Brain microvascular endothelial cell (primary cell): Measurements from ENCODE around the gene OR5H15.
"Not testable (repeated sequence)": the region's sequence is repeated elsewhere in the genome, so short reads cannot be mapped to it uniquely, and the experiment has no call there.

ENCODE experiments used
- DNase-seq: peaks from one replicate; pipeline ENCODE4 v3.0.0-alpha.2; 2020
- H3K27ac ChIP-seq: fragments of 250-450 bp; sonication (Bioruptor Pico); 2 replicates; pipeline ENCODE4 v1.5.1; 2020; ENCODE audit warnings: mild to moderate bottlenecking, moderate library complexity
- H3K27me3 ChIP-seq: fragments of 250-450 bp; sonication (Bioruptor Pico); replicated peaks from 2 replicates; pipeline ENCODE4 v1.5.1; 2020; ENCODE audit warnings: mild to moderate bottlenecking
- H3K36me3 ChIP-seq: fragments of 250-450 bp; sonication (Bioruptor Pico); replicated peaks from 2 replicates; pipeline ENCODE4 v1.5.1; 2020; ENCODE audit warnings: mild to moderate bottlenecking
- H3K4me3 ChIP-seq: 2 replicates; pipeline ENCODE4 v1.5.1; 2011; ENCODE audit warnings: low read depth, mild to moderate bottlenecking, control low read depth, low read length, moderate library complexity
- in situ Hi-C: cut with HindIII; loops from 2 replicates; pipeline ENCODE4 v1.10.0; 2017; ENCODE audit warnings: low sequenced_read_pairs, low pct_ligation_motif_present
- TF ChIP-seq, protein P1 (sequence below): IDR thresholded peaks from 2 replicates; pipeline ENCODE4 v1.5.1; 2011; ENCODE audit warnings: low read depth, mild to moderate bottlenecking, moderate library complexity, low read length, control low read depth, inconsistent platforms; ENCODE audit errors: missing control alignments

The OR5H15 gene

DNA sequence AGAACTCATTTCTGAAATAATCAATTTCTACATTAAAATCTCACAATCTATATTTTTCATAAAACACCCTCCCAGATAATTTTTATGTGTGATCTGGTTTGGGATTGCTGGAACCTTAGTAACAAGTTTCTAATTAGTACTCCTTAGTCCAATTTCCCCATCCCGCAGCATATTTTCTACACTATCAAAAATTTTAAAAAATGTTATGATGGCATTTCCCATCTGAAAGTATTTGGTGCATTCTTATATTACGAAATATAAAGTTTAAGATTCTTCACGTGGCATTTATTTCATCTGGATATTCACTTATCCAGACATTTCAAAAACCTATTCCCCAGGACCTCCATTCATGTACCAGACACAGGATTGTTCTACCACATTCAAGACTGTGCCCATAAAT is 17.7 kb upstream of the OR5H15 start:
- in situ Hi-C loops: no loop called here
- no peak overlapping the region for H3K27ac ChIP-seq
- no peak for DNase-seq
- TF ChIP-seq, protein P1, sequence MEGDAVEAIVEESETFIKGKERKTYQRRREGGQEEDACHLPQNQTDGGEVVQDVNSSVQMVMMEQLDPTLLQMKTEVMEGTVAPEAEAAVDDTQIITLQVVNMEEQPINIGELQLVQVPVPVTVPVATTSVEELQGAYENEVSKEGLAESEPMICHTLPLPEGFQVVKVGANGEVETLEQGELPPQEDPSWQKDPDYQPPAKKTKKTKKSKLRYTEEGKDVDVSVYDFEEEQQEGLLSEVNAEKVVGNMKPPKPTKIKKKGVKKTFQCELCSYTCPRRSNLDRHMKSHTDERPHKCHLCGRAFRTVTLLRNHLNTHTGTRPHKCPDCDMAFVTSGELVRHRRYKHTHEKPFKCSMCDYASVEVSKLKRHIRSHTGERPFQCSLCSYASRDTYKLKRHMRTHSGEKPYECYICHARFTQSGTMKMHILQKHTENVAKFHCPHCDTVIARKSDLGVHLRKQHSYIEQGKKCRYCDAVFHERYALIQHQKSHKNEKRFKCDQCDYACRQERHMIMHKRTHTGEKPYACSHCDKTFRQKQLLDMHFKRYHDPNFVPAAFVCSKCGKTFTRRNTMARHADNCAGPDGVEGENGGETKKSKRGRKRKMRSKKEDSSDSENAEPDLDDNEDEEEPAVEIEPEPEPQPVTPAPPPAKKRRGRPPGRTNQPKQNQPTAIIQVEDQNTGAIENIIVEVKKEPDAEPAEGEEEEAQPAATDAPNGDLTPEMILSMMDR: no peak
- no peaks in the 10 kb centered on the region for H3K36me3 ChIP-seq
- H3K4me3 ChIP-seq: no peak overlapping the region
- H3K27me3 ChIP-seq: no peaks in the 10 kb centered on the region

DNA sequence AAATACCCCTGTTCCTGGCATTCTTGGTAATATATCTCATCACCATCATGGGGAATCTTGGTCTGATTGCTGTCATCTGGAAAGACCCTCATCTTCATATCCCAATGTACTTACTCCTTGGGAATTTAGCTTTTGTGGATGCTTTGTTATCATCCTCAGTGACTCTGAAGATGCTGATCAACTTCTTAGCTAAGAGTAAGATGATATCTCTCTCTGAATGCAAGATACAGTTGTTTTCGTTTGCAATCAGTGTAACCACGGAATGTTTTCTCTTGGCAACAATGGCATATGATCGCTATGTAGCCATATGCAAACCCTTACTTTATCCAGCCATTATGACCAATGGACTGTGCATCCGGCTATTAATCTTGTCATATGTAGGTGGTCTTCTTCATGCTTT is 17.0 kb upstream of the OR5H15 start:
- H3K36me3 ChIP-seq, H3K27ac ChIP-seq, DNase-seq, H3K27me3 ChIP-seq, H3K4me3 ChIP-seq, in situ Hi-C loops: not testable (repeated sequence)

DNA sequence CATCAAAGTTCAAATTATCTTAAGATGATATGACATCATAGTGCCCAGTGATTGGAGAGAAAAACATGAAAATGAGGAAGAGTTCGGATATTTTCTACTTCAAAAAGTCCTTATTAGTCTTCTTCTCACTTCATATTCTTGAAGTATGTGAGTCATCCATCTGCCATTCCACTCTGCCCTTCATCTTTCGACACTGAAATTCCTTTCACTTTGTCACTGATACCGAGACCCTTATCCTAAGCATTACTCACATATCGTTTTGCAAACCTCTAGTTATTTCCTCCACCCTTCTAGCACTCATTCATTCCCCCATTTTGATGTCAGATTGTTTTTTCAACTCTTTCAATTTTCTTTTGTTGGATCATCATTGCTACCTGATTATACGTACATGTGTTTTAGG is 15.3 kb upstream of the OR5H15 start:
- Histone ChIP-seq H3K27ac (no peak overlapping the region), H3K36me3 (no peaks in the 10 kb centered on the region), H3K4me3 (no peak overlapping the region), H3K27me3 (no peaks in the 10 kb centered on the region)
- TF ChIP-seq, protein P1: no peak
- in situ Hi-C loops: no loop called here
- peak; percentile 2 for DNase-seq

DNA sequence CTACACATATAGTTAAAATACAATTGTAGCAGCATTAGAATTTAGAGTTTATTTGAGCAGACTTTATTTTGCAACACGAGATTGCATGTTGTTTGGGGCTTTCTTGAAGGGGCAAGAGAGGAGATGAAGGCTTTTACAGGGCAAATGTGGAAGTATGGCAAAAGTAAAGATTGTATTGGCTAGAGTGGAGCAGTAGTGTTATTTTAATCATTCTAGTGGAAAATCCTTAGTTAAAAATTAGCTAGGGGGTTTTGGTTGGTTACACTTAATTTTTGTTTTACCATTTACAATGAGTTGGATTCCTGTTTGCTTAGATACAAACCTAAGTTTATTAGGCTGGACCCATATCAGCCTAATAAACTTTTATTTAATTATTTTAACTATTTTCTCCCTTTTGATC is 4.6 kb downstream of the OR5H15 start:
- H3K27me3 ChIP-seq: no peaks in the 10 kb centered on the region
- H3K4me3 ChIP-seq: no peak overlapping the region
- TF ChIP-seq, protein P1: no peak
- no peaks in the 10 kb centered on the region for H3K36me3 ChIP-seq
- in situ Hi-C loops: no loop called here
- DNase-seq: no peak
- H3K27ac ChIP-seq: no peak overlapping the region

DNA sequence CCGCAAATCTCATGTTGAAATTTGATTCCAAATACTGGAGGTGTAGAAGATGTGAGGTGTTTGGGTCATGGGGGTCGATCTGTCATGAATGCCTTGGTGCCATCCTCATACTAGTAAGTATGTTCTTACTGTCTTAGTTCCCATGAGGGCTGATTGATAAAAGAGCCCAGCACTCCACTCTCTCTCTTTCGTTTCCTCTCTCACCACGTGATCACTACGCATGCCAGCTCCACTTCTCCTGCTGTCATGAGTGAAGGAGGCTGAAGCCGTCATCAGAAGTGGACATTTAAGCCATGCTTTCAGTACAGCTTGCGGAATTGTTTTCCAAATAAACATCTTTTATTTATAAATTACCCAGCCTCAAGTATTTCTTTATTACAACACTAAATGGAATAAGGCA is 6.1 kb downstream of the OR5H15 start:
- in situ Hi-C loops: no loop called here
- DNase-seq: no peak
- Histone ChIP-seq H3K27me3 (no peaks in the 10 kb centered on the region), H3K4me3 (no peak overlapping the region), H3K27ac (no peak overlapping the region), H3K36me3 (no peaks in the 10 kb centered on the region)
- TF ChIP-seq, protein P1: no peak

DNA sequence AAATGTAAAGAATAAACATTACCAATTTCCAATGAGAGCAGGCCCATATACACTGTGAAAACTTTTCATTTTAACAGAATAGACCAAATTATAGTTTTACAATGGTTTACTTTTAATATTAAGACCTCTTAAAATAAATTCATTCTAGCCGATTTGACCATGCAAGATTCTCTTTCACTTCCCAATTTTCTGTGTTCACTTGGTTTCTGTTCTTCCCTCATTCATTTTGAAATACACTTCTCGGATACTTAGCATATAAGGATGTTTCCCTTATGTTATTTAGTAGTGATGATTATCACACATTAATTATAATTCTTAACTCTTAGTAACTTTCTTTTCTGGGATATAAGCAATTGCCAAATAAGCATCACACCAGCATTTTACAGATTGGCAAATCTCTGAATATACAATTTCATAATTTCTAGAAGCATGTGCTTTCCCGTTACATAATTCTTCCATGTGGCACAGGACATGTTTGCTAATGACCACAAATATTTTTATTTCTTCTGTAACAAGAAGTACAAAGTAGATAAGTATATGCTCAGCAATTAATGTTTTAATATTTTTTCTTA is 13.9 kb downstream of the OR5H15 start:
- in situ Hi-C loops: no loop called here
- no peaks in the 10 kb centered on the region for H3K36me3 ChIP-seq
- H3K27ac ChIP-seq: no peak overlapping the region
- no peak overlapping the region for H3K4me3 ChIP-seq
- TF ChIP-seq, protein P1: no peak
- H3K27me3 ChIP-seq: no peaks in the 10 kb centered on the region
- DNase-seq: no peak
